ENCODE results near the gene CTSZ. TPM values are rescaled to one million over a fixed set of nuclear protein-coding genes. Genes with fewer than 3 reads are reported as not detected.

Gene CTSZ
- total and polyA plus RNA-seq, 2 experiments from 2014 or later: 5.0 to 161 TPM

GRCh38 chr20:59022754-59023153, 15.7 kb upstream of the CTSZ start:
- no peaks in the 10 kb centered on the region for H3K9me3 ChIP-seq (ENCODE audit: low read depth)
- peaks cover 25% of the 10 kb centered on the region for H3K79me2 ChIP-seq
- H4K20me1 ChIP-seq (ENCODE audit: insufficient read depth, poor library complexity, severe bottlenecking): peaks cover 11% of the 10 kb centered on the region
- TF ChIP-seq EZH2 (IDR thresholded peaks at IDR 0.05; ENCODE audit: borderline replicate concordance) (no peak), CTCF (IDR thresholded peaks at IDR 0.05; ENCODE audit: poor library complexity) (no peak), EZH2phosphoT487 (IDR thresholded peaks at IDR 0.05; ENCODE audit: low read depth, severe bottlenecking, unreplicated experiment) (no peak)
- 96% methylated on average over 14 of the region's 15 CpGs for WGBS (ENCODE audit: low lambda C conversion rate, missing lambda C conversion rate)
- H3K9me2 ChIP-seq (replicated peaks; ENCODE audit: insufficient read depth): no peaks in the 10 kb centered on the region
- H3K36me3 ChIP-seq (replicated peaks; ENCODE audit: insufficient read depth, low read depth): peaks cover 3% of the 10 kb centered on the region
- H3K27me3 ChIP-seq: no peaks in the 10 kb centered on the region
- no peak for DNase-seq (ENCODE audit: low spot score)
- no peak overlapping the region for H3K27ac ChIP-seq
- peaks cover 4% of the 10 kb centered on the region for H3K4me1 ChIP-seq (ENCODE audit: insufficient read depth)
- H3K4me3 ChIP-seq: no peak overlapping the region
- no peak overlapping the region for H2AFZ ChIP-seq
- H3K4me2 ChIP-seq: no peak overlapping the region

GRCh38 chr20:59020938-59021551, 14.0 kb upstream of the CTSZ start:
- TF ChIP-seq CTCF (IDR thresholded peaks at IDR 0.05; ENCODE audit: poor library complexity): no peak
- TF ChIP-seq EZH2phosphoT487 (IDR thresholded peaks at IDR 0.05; ENCODE audit: low read depth, severe bottlenecking, unreplicated experiment): no peak
- TF ChIP-seq EZH2 (IDR thresholded peaks at IDR 0.05; ENCODE audit: borderline replicate concordance): no peak
- WGBS (ENCODE audit: low lambda C conversion rate, missing lambda C conversion rate): 30% methylated on average over 5 of the region's 5 CpGs
- Histone ChIP-seq H3K4me1 (ENCODE audit: insufficient read depth) (peaks cover 4% of the 10 kb centered on the region), H3K9me2 (replicated peaks; ENCODE audit: insufficient read depth) (no peaks in the 10 kb centered on the region), H3K27me3 (no peaks in the 10 kb centered on the region), H3K36me3 (replicated peaks; ENCODE audit: insufficient read depth, low read depth) (peaks cover 3% of the 10 kb centered on the region), H3K79me2 (peaks cover 11% of the 10 kb centered on the region), H3K4me2 (no peak overlapping the region), H3K9me3 (ENCODE audit: low read depth) (no peaks in the 10 kb centered on the region), H2AFZ (no peak overlapping the region), H3K27ac (no peak overlapping the region), H3K4me3 (no peak overlapping the region), H4K20me1 (ENCODE audit: insufficient read depth, poor library complexity, severe bottlenecking) (peaks cover 2% of the 10 kb centered on the region)
- no peak for DNase-seq (ENCODE audit: low spot score)

- H3K36me3 ChIP-seq (replicated peaks; ENCODE audit: insufficient read depth, low read depth): no peaks in the 10 kb centered on the region
- no peak within 1 kb of the TSS for H2AFZ ChIP-seq
- no peak within 1 kb of the TSS for H3K4me3 ChIP-seq
- 94% methylated on average over 5 of the region's 5 CpGs for WGBS (ENCODE audit: low lambda C conversion rate, missing lambda C conversion rate)
- H3K27me3 ChIP-seq: no peaks in the 10 kb centered on the region
- no peak for TF ChIP-seq CTCF (IDR thresholded peaks at IDR 0.05; ENCODE audit: poor library complexity)
- no peak for TF ChIP-seq EZH2 (IDR thresholded peaks at IDR 0.05; ENCODE audit: borderline replicate concordance)
- no peak for TF ChIP-seq EZH2phosphoT487 (IDR thresholded peaks at IDR 0.05; ENCODE audit: low read depth, severe bottlenecking, unreplicated experiment)
- H3K9me2 ChIP-seq (replicated peaks; ENCODE audit: insufficient read depth): no peaks in the 10 kb centered on the region
- no peak for DNase-seq (ENCODE audit: low spot score)
- no peaks in the 10 kb centered on the region for H3K79me2 ChIP-seq
- no peak within 1 kb of the TSS for H3K27ac ChIP-seq
- no peaks in the 10 kb centered on the region for H3K9me3 ChIP-seq (ENCODE audit: low read depth)
- peaks cover 4% of the 10 kb centered on the region for H3K4me1 ChIP-seq (ENCODE audit: insufficient read depth)
- no peak within 1 kb of the TSS for H3K4me2 ChIP-seq
- no peaks in the 10 kb centered on the region for H4K20me1 ChIP-seq (ENCODE audit: insufficient read depth, poor library complexity, severe bottlenecking)
Measured at GRCh38 chr20:59019217-59019616, 12.2 kb upstream of the CTSZ start, which contains the start of gene TUBB1. Gene TUBB1 (plus strand): TSS chr20:59019429. CDS start chr20:59019523, 94 bp downstream.
